ENCODE data around the gene UGT1A5.

The UGT1A5 gene

DNA sequence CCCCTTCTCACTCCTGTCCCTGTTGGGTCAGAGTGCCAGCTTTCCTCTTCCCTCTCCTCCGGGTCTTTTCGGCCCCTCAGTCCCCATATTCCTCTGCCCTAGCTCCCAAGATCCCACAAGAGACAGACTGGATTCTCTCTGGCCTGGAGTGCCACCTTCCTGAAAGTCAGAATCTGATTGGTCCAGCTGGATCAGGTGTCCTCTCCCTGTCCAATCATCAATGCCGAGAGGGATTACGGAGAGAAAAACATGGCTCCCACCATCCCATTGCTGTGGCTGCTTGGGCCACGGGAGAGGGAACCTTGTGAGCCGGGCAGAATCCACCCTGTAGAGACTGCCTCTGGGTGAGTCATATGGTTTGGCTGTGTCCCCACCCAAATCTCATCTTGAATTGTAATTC lies 62.7 kb downstream of the UGT1A5 start:
- TF ChIP-seq, protein P1, sequence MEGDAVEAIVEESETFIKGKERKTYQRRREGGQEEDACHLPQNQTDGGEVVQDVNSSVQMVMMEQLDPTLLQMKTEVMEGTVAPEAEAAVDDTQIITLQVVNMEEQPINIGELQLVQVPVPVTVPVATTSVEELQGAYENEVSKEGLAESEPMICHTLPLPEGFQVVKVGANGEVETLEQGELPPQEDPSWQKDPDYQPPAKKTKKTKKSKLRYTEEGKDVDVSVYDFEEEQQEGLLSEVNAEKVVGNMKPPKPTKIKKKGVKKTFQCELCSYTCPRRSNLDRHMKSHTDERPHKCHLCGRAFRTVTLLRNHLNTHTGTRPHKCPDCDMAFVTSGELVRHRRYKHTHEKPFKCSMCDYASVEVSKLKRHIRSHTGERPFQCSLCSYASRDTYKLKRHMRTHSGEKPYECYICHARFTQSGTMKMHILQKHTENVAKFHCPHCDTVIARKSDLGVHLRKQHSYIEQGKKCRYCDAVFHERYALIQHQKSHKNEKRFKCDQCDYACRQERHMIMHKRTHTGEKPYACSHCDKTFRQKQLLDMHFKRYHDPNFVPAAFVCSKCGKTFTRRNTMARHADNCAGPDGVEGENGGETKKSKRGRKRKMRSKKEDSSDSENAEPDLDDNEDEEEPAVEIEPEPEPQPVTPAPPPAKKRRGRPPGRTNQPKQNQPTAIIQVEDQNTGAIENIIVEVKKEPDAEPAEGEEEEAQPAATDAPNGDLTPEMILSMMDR (IDR thresholded peaks at IDR 0.05; ENCODE audit: unreplicated experiment in 3 of 3) = no peak
- H3K4me1 Mint-ChIP-seq = no peaks in the 10 kb centered on the region
- no peaks in the 10 kb centered on the region for H3K36me3 Mint-ChIP-seq (ENCODE audit: low read depth)
- H3K9me3 Mint-ChIP-seq = peaks cover 10% of the 10 kb centered on the region
- no peak overlapping the region for H3K27ac Mint-ChIP-seq
- peaks cover 7% of the 10 kb centered on the region for H3K27me3 Mint-ChIP-seq (ENCODE audit: low read depth)
- H3K4me3 Mint-ChIP-seq = no peak overlapping the region

DNA sequence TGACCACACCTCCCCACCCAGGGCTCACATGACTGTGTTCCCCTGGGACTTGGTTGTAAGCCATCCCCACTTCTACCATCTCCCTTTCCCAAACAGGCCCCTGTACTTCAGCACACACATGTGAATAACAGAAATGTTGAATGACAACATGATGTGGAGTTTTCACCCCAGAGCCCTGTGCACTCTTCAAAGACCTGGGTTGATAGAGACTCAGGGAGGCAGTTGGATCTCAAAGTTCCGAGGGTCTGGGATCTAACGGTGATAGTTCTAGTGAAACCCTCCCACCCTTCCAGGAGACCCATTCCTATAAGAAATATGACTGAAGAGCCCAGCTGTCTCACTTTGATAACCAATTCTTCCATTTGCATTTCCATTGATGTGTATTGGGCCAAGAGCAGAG lies 65.3 kb downstream of the UGT1A5 start, which contains the start of gene MROH2A:
Gene MROH2A, plus strand, starts transcription at position 301 of the 400 bp plus-strand sequence. CDS start 1,029 bp downstream, outside the sequence.
- Mint-ChIP-seq H3K4me1 (no peaks in the 10 kb centered on the region), H3K27me3 (ENCODE audit: low read depth) (peaks cover 4% of the 10 kb centered on the region), H3K9me3 (peaks cover 18% of the 10 kb centered on the region), H3K4me3 (no peak within 1 kb of the TSS), H3K36me3 (ENCODE audit: low read depth) (no peaks in the 10 kb centered on the region), H3K27ac (no peak within 1 kb of the TSS)
- TF ChIP-seq, protein P1 (IDR thresholded peaks at IDR 0.05; ENCODE audit: unreplicated experiment in 3 of 3) = no peak

DNA sequence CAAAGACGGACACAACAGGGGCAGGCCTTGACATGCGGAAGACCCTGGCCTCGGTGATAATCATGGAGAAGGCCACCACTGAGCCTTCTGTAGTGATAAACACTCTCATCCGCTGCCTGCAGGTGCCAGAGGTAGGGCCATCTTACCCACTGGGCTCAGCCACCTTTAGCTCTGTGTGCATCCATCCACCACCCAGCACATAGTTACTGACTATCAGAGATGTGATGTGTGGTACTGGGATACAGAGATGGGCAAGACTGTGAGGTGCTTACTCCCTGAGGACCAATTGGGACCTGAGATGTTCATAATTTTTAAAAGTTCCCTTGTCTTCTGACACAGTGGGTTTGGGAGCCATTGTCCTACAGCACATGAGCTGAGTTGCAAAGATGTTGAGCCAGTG lies 67.0 kb downstream of the UGT1A5 start:
- H3K27ac Mint-ChIP-seq = no peak overlapping the region
- H3K4me3 Mint-ChIP-seq = no peak overlapping the region
- TF ChIP-seq, protein P1 (IDR thresholded peaks at IDR 0.05; ENCODE audit: unreplicated experiment in 3 of 3) = no peak
- no peaks in the 10 kb centered on the region for H3K36me3 Mint-ChIP-seq (ENCODE audit: low read depth)
- peaks cover 4% of the 10 kb centered on the region for H3K27me3 Mint-ChIP-seq (ENCODE audit: low read depth)
- no peaks in the 10 kb centered on the region for H3K4me1 Mint-ChIP-seq
- H3K9me3 Mint-ChIP-seq = peaks cover 20% of the 10 kb centered on the region

DNA sequence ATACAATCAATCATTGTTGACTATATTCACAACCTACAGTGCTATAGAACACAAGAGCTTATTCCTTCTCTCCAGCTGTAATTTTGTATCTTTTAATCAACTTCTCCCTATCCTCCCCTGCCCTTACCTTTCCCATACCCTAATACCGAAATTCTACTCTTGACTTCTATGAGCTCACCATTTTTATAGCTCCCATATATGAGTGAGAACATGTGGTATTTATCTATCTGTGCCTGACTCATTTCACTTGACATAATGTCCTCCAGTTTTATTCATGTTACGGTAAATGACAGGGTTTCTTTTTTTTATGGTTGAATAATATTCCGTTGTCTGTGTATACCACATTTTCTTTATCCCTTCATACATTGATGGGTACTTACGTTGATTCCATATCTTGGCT lies 68.1 kb downstream of the UGT1A5 start:
- no peaks in the 10 kb centered on the region for H3K36me3 Mint-ChIP-seq (ENCODE audit: low read depth)

DNA sequence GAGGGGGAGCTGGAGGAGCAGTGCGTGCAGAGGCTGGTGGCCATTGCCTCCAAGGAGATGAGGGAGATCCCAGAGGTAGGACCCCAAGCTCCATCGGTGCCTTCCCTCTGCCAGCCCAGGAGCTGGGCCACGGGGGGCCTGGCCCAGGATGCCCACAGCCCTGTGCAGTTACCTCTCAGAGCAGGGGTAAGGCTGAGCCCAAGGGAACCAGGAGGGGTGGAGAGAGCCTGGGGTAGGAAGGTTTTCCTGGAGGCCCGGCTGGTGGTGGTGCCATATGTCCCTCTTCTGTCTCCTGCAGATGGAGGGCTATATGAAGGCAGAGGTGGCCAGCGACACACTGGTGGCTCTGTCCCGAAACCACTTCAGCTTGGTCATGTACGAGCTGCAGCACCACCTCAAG lies 76.8 kb downstream of the UGT1A5 start:
- TF ChIP-seq, protein P1 (IDR thresholded peaks at IDR 0.05; ENCODE audit: unreplicated experiment in 3 of 3) = no peak
- Mint-ChIP-seq H3K4me1 (no peaks in the 10 kb centered on the region), H3K27ac (no peak overlapping the region), H3K36me3 (ENCODE audit: low read depth) (no peaks in the 10 kb centered on the region), H3K9me3 (peaks cover 6% of the 10 kb centered on the region), H3K4me3 (no peak overlapping the region), H3K27me3 (ENCODE audit: low read depth) (peaks cover 9% of the 10 kb centered on the region)

More for the DNA sequence above, 68.1 kb downstream of the UGT1A5 start:
- no peaks in the 10 kb centered on the region for H3K4me1 Mint-ChIP-seq
- peaks cover 20% of the 10 kb centered on the region for H3K9me3 Mint-ChIP-seq
- H3K4me3 Mint-ChIP-seq = no peak overlapping the region
- TF ChIP-seq, protein P1 (IDR thresholded peaks at IDR 0.05; ENCODE audit: unreplicated experiment in 3 of 3) = no peak
- no peaks in the 10 kb centered on the region for H3K27me3 Mint-ChIP-seq (ENCODE audit: low read depth)
- no peak overlapping the region for H3K27ac Mint-ChIP-seq

DNA sequence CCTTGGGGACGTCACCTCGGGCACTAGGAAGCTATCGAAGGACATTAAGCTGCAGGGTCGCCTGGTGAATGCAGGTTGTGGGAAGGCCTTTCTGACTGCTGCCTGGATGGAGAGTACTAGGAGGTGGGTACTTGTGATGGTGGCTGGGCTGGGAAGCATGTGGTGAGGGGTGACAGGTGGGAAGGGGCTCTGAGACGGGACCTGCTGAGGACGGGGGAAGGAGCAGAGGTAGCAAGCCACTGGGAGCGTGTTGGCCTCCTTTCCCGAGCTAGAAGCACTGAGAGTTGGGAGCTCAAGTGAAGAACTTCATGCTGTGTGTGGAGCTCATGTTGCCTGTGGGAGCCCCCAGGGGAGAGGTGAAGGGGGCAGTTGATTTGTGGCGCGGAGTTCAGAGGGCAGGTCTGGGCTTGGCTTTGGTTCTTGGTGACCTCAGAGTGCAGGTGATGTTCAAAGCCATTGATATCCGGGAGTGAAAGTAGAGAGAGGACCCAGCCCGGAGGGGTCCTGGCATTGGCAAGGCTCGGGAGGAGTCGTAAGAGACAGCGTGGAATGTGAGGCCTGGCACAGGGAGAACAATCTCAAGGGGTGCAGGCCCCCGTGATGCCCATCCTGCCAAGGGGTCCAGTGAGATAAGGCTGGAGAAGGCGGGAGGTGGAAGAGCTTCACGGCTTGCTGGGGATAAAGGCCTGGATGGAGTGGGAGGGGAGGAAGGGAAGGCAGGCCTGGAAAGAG lies 78.6 kb downstream of the UGT1A5 start:
- peaks cover 13% of the 10 kb centered on the region for H3K27me3 Mint-ChIP-seq (ENCODE audit: low read depth)
- H3K4me3 Mint-ChIP-seq = no peak overlapping the region

More for the DNA sequence above, 78.6 kb downstream of the UGT1A5 start:
- no peaks in the 10 kb centered on the region for H3K4me1 Mint-ChIP-seq
- peaks cover 2% of the 10 kb centered on the region for H3K9me3 Mint-ChIP-seq
- TF ChIP-seq, protein P1 (IDR thresholded peaks at IDR 0.05; ENCODE audit: unreplicated experiment in 3 of 3) = no peak
- H3K27ac Mint-ChIP-seq = no peak overlapping the region
- H3K36me3 Mint-ChIP-seq (ENCODE audit: low read depth) = no peaks in the 10 kb centered on the region
